ENCODE measurements around the gene FRRS1L.

Gene FRRS1L

GRCh38 chr9:109193974-109194556, 27.0 kb upstream of the FRRS1L start:
- H3K4me1 ChIP-seq (ENCODE audit: control insufficient read depth, insufficient read depth, low read length): no peaks in the 10 kb centered on the region
- no peak overlapping the region for H3K4me3 ChIP-seq (ENCODE audit: low read length)
- no CpG with 5 or more reads among the region's 11 CpGs for whole genome bisulfite sequencing (ENCODE audit: insufficient coverage, insufficient read length)
- no peak for DNase-seq (ENCODE audit: low read depth, low spot score)
- H3K9me3 ChIP-seq (ENCODE audit: control insufficient read depth, insufficient read depth, low read length): no peaks in the 10 kb centered on the region
- H3K27me3 ChIP-seq (ENCODE audit: control insufficient read depth, insufficient read depth, low read length): no peaks in the 10 kb centered on the region
- H3K36me3 ChIP-seq (ENCODE audit: control insufficient read depth, insufficient read depth, low read length): no peaks in the 10 kb centered on the region
- H3K27ac ChIP-seq (ENCODE audit: low read length): no peak overlapping the region

- no peaks in the 10 kb centered on the region for H3K4me1 ChIP-seq (ENCODE audit: control insufficient read depth, insufficient read depth, low read length)
- WGBS (ENCODE audit: insufficient coverage, insufficient read length): no CpG with 5 or more reads among the region's 7 CpGs
- H3K27ac ChIP-seq (ENCODE audit: low read length): no peak overlapping the region
- DNase-seq (ENCODE audit: low read depth, low spot score): peak; percentile 45
- no peaks in the 10 kb centered on the region for H3K27me3 ChIP-seq (ENCODE audit: control insufficient read depth, insufficient read depth, low read length)
- no peaks in the 10 kb centered on the region for H3K9me3 ChIP-seq (ENCODE audit: control insufficient read depth, insufficient read depth, low read length)
- H3K36me3 ChIP-seq (ENCODE audit: control insufficient read depth, insufficient read depth, low read length): no peaks in the 10 kb centered on the region
- no peak overlapping the region for H3K4me3 ChIP-seq (ENCODE audit: low read length)
Observed at GRCh38 chr9:109192732-109193361, 25.8 kb upstream of the FRRS1L start.

GRCh38 chr9:109191746-109192145, 24.7 kb upstream of the FRRS1L start:
- no peaks in the 10 kb centered on the region for H3K4me1 ChIP-seq (ENCODE audit: control insufficient read depth, insufficient read depth, low read length)
- no CpG with 5 or more reads among the region's 9 CpGs for WGBS (ENCODE audit: insufficient coverage, insufficient read length)
- H3K27me3 ChIP-seq (ENCODE audit: control insufficient read depth, insufficient read depth, low read length): no peaks in the 10 kb centered on the region
- DNase-seq (ENCODE audit: low read depth, low spot score): no peak
- no peak overlapping the region; the same call in 1 of the 2 replicates for H3K4me3 ChIP-seq (ENCODE audit: low read length)
- no peak overlapping the region for H3K27ac ChIP-seq (ENCODE audit: low read length)
- H3K9me3 ChIP-seq (ENCODE audit: control insufficient read depth, insufficient read depth, low read length): no peaks in the 10 kb centered on the region
- H3K36me3 ChIP-seq (ENCODE audit: control insufficient read depth, insufficient read depth, low read length): no peaks in the 10 kb centered on the region

- H3K27ac ChIP-seq (ENCODE audit: low read length): no peak overlapping the region
- WGBS (ENCODE audit: insufficient coverage, insufficient read length): no CpG with 5 or more reads among the region's 1 CpG
- no peaks in the 10 kb centered on the region for H3K36me3 ChIP-seq (ENCODE audit: control insufficient read depth, insufficient read depth, low read length)
- H3K27me3 ChIP-seq (ENCODE audit: control insufficient read depth, insufficient read depth, low read length): no peaks in the 10 kb centered on the region
- DNase-seq (ENCODE audit: low read depth, low spot score): no peak
- no peaks in the 10 kb centered on the region for H3K9me3 ChIP-seq (ENCODE audit: control insufficient read depth, insufficient read depth, low read length)
- no peak overlapping the region for H3K4me3 ChIP-seq (ENCODE audit: low read length)
- H3K4me1 ChIP-seq (ENCODE audit: control insufficient read depth, insufficient read depth, low read length): no peaks in the 10 kb centered on the region
Observed at GRCh38 chr9:109190151-109190550, 23.1 kb upstream of the FRRS1L start.

- no peak for DNase-seq (ENCODE audit: low read depth, low spot score)
- Histone ChIP-seq H3K36me3 (ENCODE audit: control insufficient read depth, insufficient read depth, low read length) (no peaks in the 10 kb centered on the region), H3K4me1 (ENCODE audit: control insufficient read depth, insufficient read depth, low read length) (0 out of 2 replicates have a peak, but pooled peaks cover 2% of the 10 kb centered on the region), H3K27me3 (ENCODE audit: control insufficient read depth, insufficient read depth, low read length) (no peaks in the 10 kb centered on the region), H3K9me3 (ENCODE audit: control insufficient read depth, insufficient read depth, low read length) (no peaks in the 10 kb centered on the region), H3K4me3 (ENCODE audit: low read length) (no peak overlapping the region), H3K27ac (ENCODE audit: low read length) (no peak overlapping the region)
- no CpG with 5 or more reads among the region's 9 CpGs for WGBS (ENCODE audit: insufficient coverage, insufficient read length)
Observed at GRCh38 chr9:109186857-109187520, 19.9 kb upstream of the FRRS1L start.

GRCh38 chr9:109182940-109183798, 16.1 kb upstream of the FRRS1L start:
- no CpG with 5 or more reads among the region's 13 CpGs for WGBS (ENCODE audit: insufficient coverage, insufficient read length)
- Histone ChIP-seq H3K36me3 (ENCODE audit: control insufficient read depth, insufficient read depth, low read length) (no peaks in the 10 kb centered on the region), H3K4me1 (ENCODE audit: control insufficient read depth, insufficient read depth, low read length) (0 out of 2 replicates have a peak, but pooled peaks cover 2% of the 10 kb centered on the region), H3K27me3 (ENCODE audit: control insufficient read depth, insufficient read depth, low read length) (no peaks in the 10 kb centered on the region), H3K27ac (ENCODE audit: low read length) (no peak overlapping the region), H3K9me3 (ENCODE audit: control insufficient read depth, insufficient read depth, low read length) (no peaks in the 10 kb centered on the region), H3K4me3 (ENCODE audit: low read length) (no peak overlapping the region)
- no peak for DNase-seq (ENCODE audit: low read depth, low spot score)

- H3K4me3 ChIP-seq (ENCODE audit: low read length): no peak overlapping the region
- no CpG with 5 or more reads among the region's 9 CpGs for WGBS (ENCODE audit: insufficient coverage, insufficient read length)
- 0 out of 2 replicates have a peak, but pooled peaks cover 2% of the 10 kb centered on the region for H3K4me1 ChIP-seq (ENCODE audit: control insufficient read depth, insufficient read depth, low read length)
- no peaks in the 10 kb centered on the region for H3K9me3 ChIP-seq (ENCODE audit: control insufficient read depth, insufficient read depth, low read length)
- H3K27me3 ChIP-seq (ENCODE audit: control insufficient read depth, insufficient read depth, low read length): no peaks in the 10 kb centered on the region
- DNase-seq (ENCODE audit: low read depth, low spot score): no peak
- no peaks in the 10 kb centered on the region for H3K36me3 ChIP-seq (ENCODE audit: control insufficient read depth, insufficient read depth, low read length)
- no peak overlapping the region for H3K27ac ChIP-seq (ENCODE audit: low read length)
Observed at GRCh38 chr9:109182550-109182939, 15.5 kb upstream of the FRRS1L start.

GRCh38 chr9:109181284-109181683, 14.2 kb upstream of the FRRS1L start:
- no peaks in the 10 kb centered on the region for H3K27me3 ChIP-seq (ENCODE audit: control insufficient read depth, insufficient read depth, low read length)
- no peak for DNase-seq (ENCODE audit: low read depth, low spot score)
- no peaks in the 10 kb centered on the region for H3K9me3 ChIP-seq (ENCODE audit: control insufficient read depth, insufficient read depth, low read length)
- H3K36me3 ChIP-seq (ENCODE audit: control insufficient read depth, insufficient read depth, low read length): no peaks in the 10 kb centered on the region
- no peak overlapping the region for H3K27ac ChIP-seq (ENCODE audit: low read length)
- no peak overlapping the region for H3K4me3 ChIP-seq (ENCODE audit: low read length)
- WGBS (ENCODE audit: insufficient coverage, insufficient read length): no CpG with 5 or more reads among the region's 1 CpG
- 0 out of 2 replicates have a peak, but pooled peaks cover 2% of the 10 kb centered on the region for H3K4me1 ChIP-seq (ENCODE audit: control insufficient read depth, insufficient read depth, low read length)

GRCh38 chr9:109179801-109180523, 12.9 kb upstream of the FRRS1L start:
- Histone ChIP-seq H3K27me3 (ENCODE audit: control insufficient read depth, insufficient read depth, low read length) (no peaks in the 10 kb centered on the region), H3K4me3 (ENCODE audit: low read length) (no peak overlapping the region), H3K27ac (ENCODE audit: low read length) (no peak overlapping the region), H3K4me1 (ENCODE audit: control insufficient read depth, insufficient read depth, low read length) (0 out of 2 replicates have a peak, but pooled peaks cover 2% of the 10 kb centered on the region), H3K36me3 (ENCODE audit: control insufficient read depth, insufficient read depth, low read length) (no peaks in the 10 kb centered on the region), H3K9me3 (ENCODE audit: control insufficient read depth, insufficient read depth, low read length) (no peaks in the 10 kb centered on the region)
- WGBS (ENCODE audit: insufficient coverage, insufficient read length): no CpG with 5 or more reads among the region's 9 CpGs
- no peak for DNase-seq (ENCODE audit: low read depth, low spot score)

- WGBS (ENCODE audit: insufficient coverage, insufficient read length): 100% methylated on average over 1 of the region's 2 CpGs
- Histone ChIP-seq H3K4me1 (ENCODE audit: control insufficient read depth, insufficient read depth, low read length) (no peaks in the 10 kb centered on the region), H3K27ac (ENCODE audit: low read length) (no peak overlapping the region), H3K4me3 (ENCODE audit: low read length) (no peak overlapping the region), H3K36me3 (ENCODE audit: control insufficient read depth, insufficient read depth, low read length) (no peaks in the 10 kb centered on the region), H3K9me3 (ENCODE audit: control insufficient read depth, insufficient read depth, low read length) (no peaks in the 10 kb centered on the region), H3K27me3 (ENCODE audit: control insufficient read depth, insufficient read depth, low read length) (no peaks in the 10 kb centered on the region)
- no peak for DNase-seq (ENCODE audit: low read depth, low spot score)
Observed at GRCh38 chr9:109176963-109177362, 9.9 kb upstream of the FRRS1L start.

Data from iPS DF 6.9 (cell line).